PC-3 (cell line): Measurements from ENCODE around the gene NFE2.

Source experiments
- CTCF ChIP-seq: fragments of 300-600 bp; sonication (generic); conservative IDR thresholded peaks from 2 replicates; pipeline ENCODE4 v1.5.1; 2017; ENCODE audit warnings: antibody characterized with exemption, low read depth, mild to moderate bottlenecking, low read length
- EZH2 ChIP-seq: fragments of 300-600 bp; sonication (generic); IDR thresholded peaks from one replicate; pipeline ENCODE4 v1.6.1; 2017; ENCODE audit warnings: antibody characterized with exemption, mild to moderate bottlenecking, low read length; ENCODE audit not compliant: unreplicated experiment
- EZH2phosphoT487 ChIP-seq: fragments of 300-600 bp; sonication (generic); IDR thresholded peaks from 2 replicates; pipeline ENCODE4 v1.6.1; 2018; ENCODE audit warnings: mild to moderate bottlenecking, antibody characterized with exemption, low read length, borderline replicate concordance

GRCh38 chr12:54282949-54283593 is 17.7 kb downstream of the NFE2 start:
- no peak for TF ChIP-seq CTCF
- no peak for TF ChIP-seq EZH2
- no peak for TF ChIP-seq EZH2phosphoT487
